Fibroblast of lung (primary cell): ENCODE results near the gene C1orf167. TPM values are rescaled to one million over a fixed set of nuclear protein-coding genes. Genes with fewer than 3 reads are reported as not detected.

Experiments
- DNase-seq, 2 donors: peaks; one replicate each; pipeline versions ENCODE4 v3.0.0 to v3.0.0-alpha.2; 2010; ENCODE audit warnings: low read depth in 2 of 2
- H2AFZ ChIP-seq: 2 replicates; pipeline ENCODE4 v1.5.1; 2012; ENCODE audit warnings: low read length, control low read depth, inconsistent platforms
- H3K27ac ChIP-seq: 2 replicates; pipeline ENCODE4 v1.5.1; 2011; ENCODE audit warnings: low read length, control low read depth; ENCODE audit not compliant: insufficient read depth
- H3K27me3 ChIP-seq: 2 replicates; pipeline ENCODE4 v1.5.1; 2011; ENCODE audit warnings: mild to moderate bottlenecking, low read length; ENCODE audit not compliant: control insufficient read depth, insufficient read depth
- H3K36me3 ChIP-seq: 2 replicates; pipeline ENCODE4 v1.5.1; 2011; ENCODE audit warnings: low read length; ENCODE audit not compliant: control insufficient read depth, insufficient read depth
- H3K4me1 ChIP-seq: 2 replicates; pipeline ENCODE4 v1.5.1; 2011; ENCODE audit warnings: low read length; ENCODE audit not compliant: control insufficient read depth, insufficient read depth; ENCODE audit errors: extremely low read depth
- H3K4me2 ChIP-seq: 2 replicates; pipeline ENCODE4 v1.5.1; 2011; ENCODE audit warnings: low read length, control low read depth; ENCODE audit not compliant: insufficient read depth; ENCODE audit errors: extremely low read depth
- H3K4me3 ChIP-seq, 4 experiments: fragments of 200-600 bp in 1 of 4; sonication (generic) in 1 of 4; replicated peaks in 1 of 4; 2 replicates each; pipeline ENCODE4 v1.5.1; 2011 to 2016; ENCODE audit warnings: low read length in 4 of 4, low read depth in 3 of 4, mild to moderate bottlenecking in 3 of 4, control low read depth in 2 of 4, inconsistent platforms in 1 of 4, mixed read lengths in 1 of 4; ENCODE audit not compliant: insufficient read depth in 1 of 4; ENCODE audit errors: control extremely low read depth in 1 of 4
- H3K79me2 ChIP-seq: 2 replicates; pipeline ENCODE4 v1.5.1; 2012; ENCODE audit warnings: mild to moderate bottlenecking, low read length, inconsistent platforms; ENCODE audit not compliant: control insufficient read depth, insufficient read depth
- H3K9ac ChIP-seq: 2 replicates; pipeline ENCODE4 v1.5.1; 2011; ENCODE audit warnings: mild to moderate bottlenecking, low read length, control low read depth; ENCODE audit not compliant: insufficient read depth
- H3K9me3 ChIP-seq: 2 replicates; pipeline ENCODE4 v1.5.1; 2012; ENCODE audit warnings: low read depth, low read length; ENCODE audit not compliant: control insufficient read depth, insufficient read depth
- H4K20me1 ChIP-seq: 2 replicates; pipeline ENCODE4 v1.5.1; 2011; ENCODE audit warnings: low read length; ENCODE audit not compliant: control insufficient read depth, insufficient read depth; ENCODE audit errors: extremely low read depth
- EZH2 ChIP-seq: IDR thresholded peaks from 2 replicates; pipeline ENCODE4 v1.5.1; 2012; ENCODE audit warnings: low read length, control low read depth, mild to moderate bottlenecking; ENCODE audit errors: missing control alignments
- polyA plus RNA-seq, 2 donors: library from polyadenylated mRNA; depleted of rRNA in 1 of 2; stranded (reverse) in 1 of 2; unstranded in 1 of 2; fragments of >200 nt; gene quantifications; 2 replicates each; pipeline ENCODE4 v1.2.1, GENCODE V29; 2011 to 2012; ENCODE audit warnings: missing spikeins in 1 of 2
- total RNA-seq: library from RNA; depleted of rRNA; stranded (reverse); fragments of >200 nt; gene quantifications from 2 replicates; pipeline ENCODE4 v1.2.1, GENCODE V29; 2014
- TF ChIP-seq, protein P1 (sequence below), 2 donors: IDR thresholded peaks in 1 of 2; conservative IDR thresholded peaks in 1 of 2; 1 replicate in 1 of 2; 2 replicates in 1 of 2; pipeline ENCODE4 v1.5.1; 2011 to 2012; ENCODE audit warnings: low read length in 2 of 2, control low read depth in 1 of 2, inconsistent platforms in 1 of 2, low read depth in 1 of 2, mild to moderate bottlenecking in 1 of 2

The C1orf167 gene
- total and polyA plus RNA-seq, 2 donors (not counting 1 experiment from before 2014, with no cell fraction given): 0.39 to 0.99 TPM

DNA sequence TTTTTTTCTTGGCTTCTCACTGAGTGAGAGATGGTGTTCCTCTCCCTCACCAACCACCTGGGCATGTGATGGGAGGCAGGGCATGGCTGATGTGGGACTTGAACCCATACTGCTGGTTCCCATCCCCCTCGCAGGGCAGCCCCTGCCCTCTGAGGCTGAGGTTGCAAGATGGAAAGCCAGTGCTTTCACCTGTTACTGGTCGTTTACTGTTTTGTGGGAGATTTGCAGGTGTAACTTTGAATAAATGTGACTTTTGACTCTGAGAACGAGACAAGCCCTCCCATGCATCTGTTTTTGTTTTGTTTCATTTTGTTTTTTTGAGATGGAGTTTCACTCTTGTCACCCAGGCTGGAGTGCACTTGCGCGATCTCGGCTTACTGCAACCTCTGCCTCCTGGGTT is 21.6 kb downstream of the C1orf167 start:
- peaks cover 16% of the 10 kb centered on the region for H3K4me1 ChIP-seq
- H3K79me2 ChIP-seq: no peaks in the 10 kb centered on the region
- TF ChIP-seq, protein P1, sequence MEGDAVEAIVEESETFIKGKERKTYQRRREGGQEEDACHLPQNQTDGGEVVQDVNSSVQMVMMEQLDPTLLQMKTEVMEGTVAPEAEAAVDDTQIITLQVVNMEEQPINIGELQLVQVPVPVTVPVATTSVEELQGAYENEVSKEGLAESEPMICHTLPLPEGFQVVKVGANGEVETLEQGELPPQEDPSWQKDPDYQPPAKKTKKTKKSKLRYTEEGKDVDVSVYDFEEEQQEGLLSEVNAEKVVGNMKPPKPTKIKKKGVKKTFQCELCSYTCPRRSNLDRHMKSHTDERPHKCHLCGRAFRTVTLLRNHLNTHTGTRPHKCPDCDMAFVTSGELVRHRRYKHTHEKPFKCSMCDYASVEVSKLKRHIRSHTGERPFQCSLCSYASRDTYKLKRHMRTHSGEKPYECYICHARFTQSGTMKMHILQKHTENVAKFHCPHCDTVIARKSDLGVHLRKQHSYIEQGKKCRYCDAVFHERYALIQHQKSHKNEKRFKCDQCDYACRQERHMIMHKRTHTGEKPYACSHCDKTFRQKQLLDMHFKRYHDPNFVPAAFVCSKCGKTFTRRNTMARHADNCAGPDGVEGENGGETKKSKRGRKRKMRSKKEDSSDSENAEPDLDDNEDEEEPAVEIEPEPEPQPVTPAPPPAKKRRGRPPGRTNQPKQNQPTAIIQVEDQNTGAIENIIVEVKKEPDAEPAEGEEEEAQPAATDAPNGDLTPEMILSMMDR (conservative IDR thresholded peaks at IDR 0.05 in 1 of 2, IDR thresholded peaks at IDR 0.05 in 1 of 2; ENCODE audit: low read depth in 1 of 2, low read length in 2 of 2): no peak
- no peak for TF ChIP-seq EZH2
- H3K4me3 ChIP-seq: no peak overlapping the region
- no peak overlapping the region for H3K27ac ChIP-seq
- no peaks in the 10 kb centered on the region for H4K20me1 ChIP-seq
- no peaks in the 10 kb centered on the region for H3K27me3 ChIP-seq
- H3K9me3 ChIP-seq: no peaks in the 10 kb centered on the region
- H3K9ac ChIP-seq: no peak overlapping the region
- H3K4me2 ChIP-seq: no peak overlapping the region
- H3K36me3 ChIP-seq: peaks cover 7% of the 10 kb centered on the region
- DNase-seq: no peak
- H2AFZ ChIP-seq: no peak overlapping the region

GRCh38 chr1:11784256-11784992 is 22.4 kb downstream of the C1orf167 start:
- DNase-seq: no peak
- Histone ChIP-seq H2AFZ (no peak overlapping the region), H3K36me3 (peaks cover 10% of the 10 kb centered on the region), H3K4me2 (no peak overlapping the region), H3K4me3 (peak overlapping the region in 1 of 4 experiments; percentile 37), H3K4me1 (peaks cover 18% of the 10 kb centered on the region), H4K20me1 (no peaks in the 10 kb centered on the region), H3K27me3 (no peaks in the 10 kb centered on the region), H3K9ac (no peak overlapping the region), H3K9me3 (no peaks in the 10 kb centered on the region), H3K27ac (no peak overlapping the region), H3K79me2 (no peaks in the 10 kb centered on the region)
- no peak for TF ChIP-seq EZH2
- TF ChIP-seq, protein P1 (conservative IDR thresholded peaks at IDR 0.05 in 1 of 2, IDR thresholded peaks at IDR 0.05 in 1 of 2; ENCODE audit: low read depth in 1 of 2, low read length in 2 of 2): no peak

- Histone ChIP-seq H3K4me3 (peak overlapping the region in 1 of 4 experiments; percentile 37), H3K4me1 (peaks cover 22% of the 10 kb centered on the region), H2AFZ (no peak overlapping the region), H3K79me2 (no peaks in the 10 kb centered on the region), H3K27ac (no peak overlapping the region), H3K9ac (no peak overlapping the region), H3K4me2 (no peak overlapping the region), H3K36me3 (peaks cover 17% of the 10 kb centered on the region), H3K27me3 (no peaks in the 10 kb centered on the region), H3K9me3 (no peaks in the 10 kb centered on the region), H4K20me1 (no peaks in the 10 kb centered on the region)
- peak; percentile 44 to 60 for DNase-seq
- no peak for TF ChIP-seq EZH2
- TF ChIP-seq, protein P1 (conservative IDR thresholded peaks at IDR 0.05 in 1 of 2, IDR thresholded peaks at IDR 0.05 in 1 of 2; ENCODE audit: low read depth in 1 of 2, low read length in 2 of 2): peak; percentile 77 to 80
Measured at GRCh38 chr1:11784993-11785769, 23.2 kb downstream of the C1orf167 start.
